AG04449 (cell line): ENCODE data around the gene LRRC56.

Experiments
- CTCF ChIA-PET: fragments of 350-600 bp; formaldehyde crosslinking; extraction: SDS; loops from one replicate; lab custom pipeline; 2021; ENCODE audit warnings: antibody characterized with exemption; lab: Yijun Ruan, JAX
- POLR2A ChIA-PET: fragments of 400-600, 350-600 bp; formaldehyde crosslinking; extraction: SDS; loops from one replicate; lab custom pipeline; 2020; ENCODE audit warnings: antibody characterized with exemption, inconsistent platforms; lab: Yijun Ruan, JAX
- DNase-seq: peaks from one replicate; pipeline ENCODE4 v3.0.0-alpha.2; 2010; ENCODE audit warnings: low read depth, low spot score
- H3K4me3 ChIP-seq: 2 replicates; pipeline ENCODE4 v1.5.1; 2011; ENCODE audit warnings: low read depth, mild to moderate bottlenecking, control low read depth, low read length
- TF ChIP-seq, protein P1 (sequence below): IDR thresholded peaks from one replicate; pipeline ENCODE4 v1.5.1; 2011; ENCODE audit warnings: mild to moderate bottlenecking, moderate library complexity, low read length, control low read depth, inconsistent platforms; ENCODE audit not compliant: insufficient read depth; ENCODE audit errors: missing control alignments

LRRC56 gene

DNA sequence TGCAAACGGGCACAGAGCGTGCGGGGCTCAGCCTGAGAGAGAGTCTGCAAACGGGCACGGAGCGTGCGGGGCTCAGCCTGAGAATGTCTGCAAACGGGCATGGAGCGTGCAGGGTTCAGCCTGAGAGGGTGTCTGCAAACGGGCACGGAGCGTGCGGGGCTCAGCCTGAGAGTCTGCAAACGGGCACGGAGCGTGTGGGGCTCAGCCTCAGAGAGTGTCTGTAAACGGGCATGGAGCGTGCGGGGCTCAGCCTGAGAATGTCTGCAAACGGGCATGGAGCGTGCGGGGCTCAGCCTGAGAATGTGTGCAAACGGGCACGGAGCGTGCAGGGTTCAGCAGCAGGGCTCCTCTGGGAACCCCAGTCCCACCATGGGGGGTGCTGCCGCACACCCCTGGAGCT lies 52.5 kb downstream of the LRRC56 start:
- H3K4me3 ChIP-seq = no peak overlapping the region
- TF ChIP-seq, protein P1, sequence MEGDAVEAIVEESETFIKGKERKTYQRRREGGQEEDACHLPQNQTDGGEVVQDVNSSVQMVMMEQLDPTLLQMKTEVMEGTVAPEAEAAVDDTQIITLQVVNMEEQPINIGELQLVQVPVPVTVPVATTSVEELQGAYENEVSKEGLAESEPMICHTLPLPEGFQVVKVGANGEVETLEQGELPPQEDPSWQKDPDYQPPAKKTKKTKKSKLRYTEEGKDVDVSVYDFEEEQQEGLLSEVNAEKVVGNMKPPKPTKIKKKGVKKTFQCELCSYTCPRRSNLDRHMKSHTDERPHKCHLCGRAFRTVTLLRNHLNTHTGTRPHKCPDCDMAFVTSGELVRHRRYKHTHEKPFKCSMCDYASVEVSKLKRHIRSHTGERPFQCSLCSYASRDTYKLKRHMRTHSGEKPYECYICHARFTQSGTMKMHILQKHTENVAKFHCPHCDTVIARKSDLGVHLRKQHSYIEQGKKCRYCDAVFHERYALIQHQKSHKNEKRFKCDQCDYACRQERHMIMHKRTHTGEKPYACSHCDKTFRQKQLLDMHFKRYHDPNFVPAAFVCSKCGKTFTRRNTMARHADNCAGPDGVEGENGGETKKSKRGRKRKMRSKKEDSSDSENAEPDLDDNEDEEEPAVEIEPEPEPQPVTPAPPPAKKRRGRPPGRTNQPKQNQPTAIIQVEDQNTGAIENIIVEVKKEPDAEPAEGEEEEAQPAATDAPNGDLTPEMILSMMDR = no peak
- DNase-seq = no peak
- POLR2A ChIA-PET = no interaction called here
- CTCF ChIA-PET = no interaction called here

DNA sequence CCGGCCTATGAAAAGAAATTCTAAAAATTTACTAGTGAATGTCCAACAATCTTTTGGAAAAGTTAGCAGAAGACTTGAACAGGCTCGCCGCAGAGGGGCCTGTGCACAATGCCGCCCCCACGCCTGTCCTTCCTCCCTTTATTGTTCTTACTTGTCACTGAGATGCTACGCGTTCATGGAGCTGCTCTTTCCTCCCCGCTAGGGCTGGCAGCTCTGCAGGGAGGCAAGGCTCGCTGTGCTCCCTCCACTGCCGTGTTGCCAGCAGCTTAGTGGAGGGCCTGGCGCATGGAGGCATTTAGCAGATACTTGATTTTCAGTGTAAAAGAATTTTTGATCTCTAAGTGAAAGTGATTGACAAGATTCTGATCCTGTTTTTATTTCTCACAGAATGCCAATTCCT lies 53.7 kb downstream of the LRRC56 start:
- TF ChIP-seq, protein P1 = no peak
- DNase-seq = no peak
- POLR2A ChIA-PET = no interaction called here
- no peak overlapping the region for H3K4me3 ChIP-seq
- CTCF ChIA-PET = interaction anchor here (1.0 kb wide), 1 partner anchor 13 kb away, joined by 3 read pairs; no protein-coding TSS in a partner anchor

DNA sequence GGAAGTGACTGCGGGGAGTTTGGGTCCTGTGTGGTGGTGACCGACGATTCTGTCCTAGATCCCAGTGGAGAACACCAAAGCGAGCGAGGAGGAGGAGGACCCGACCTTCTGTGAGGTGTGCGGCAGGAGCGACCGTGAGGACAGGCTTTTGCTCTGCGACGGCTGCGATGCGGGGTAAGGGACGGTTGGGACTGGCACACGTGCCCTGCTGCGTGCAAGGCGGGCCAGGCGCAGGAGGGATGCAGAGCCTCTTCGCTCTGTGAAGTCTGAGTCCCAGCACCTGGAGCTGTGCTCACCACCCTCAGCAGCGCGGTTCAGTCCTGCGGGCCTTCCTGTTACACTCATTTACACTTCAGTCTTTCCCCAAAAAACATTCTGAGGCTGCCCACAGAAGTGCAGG lies 55.2 kb downstream of the LRRC56 start:
- no peak overlapping the region for H3K4me3 ChIP-seq
- DNase-seq = no peak
- CTCF ChIA-PET = no interaction called here
- TF ChIP-seq, protein P1 = no peak
- POLR2A ChIA-PET = no interaction called here

DNA sequence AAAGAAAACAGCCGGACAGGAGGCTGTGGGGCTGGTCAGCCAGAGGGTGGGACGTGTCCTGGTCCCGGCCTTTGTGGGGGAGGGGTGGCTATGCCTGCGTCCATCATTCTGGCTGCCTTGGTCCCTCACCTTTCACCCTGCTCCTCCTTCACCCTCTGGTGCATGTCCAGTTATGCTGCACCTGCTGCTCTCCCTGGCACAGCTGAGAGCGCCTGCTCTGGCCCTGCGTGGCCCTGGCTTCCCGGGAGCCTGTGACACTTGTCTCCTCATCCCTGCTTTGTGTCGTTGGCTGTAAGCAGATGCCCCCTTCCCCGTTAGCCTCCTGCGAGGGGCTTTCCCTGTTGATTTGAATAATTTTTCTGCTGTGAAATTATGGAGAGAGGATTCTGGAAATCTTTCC lies 55.6 kb downstream of the LRRC56 start:
- CTCF ChIA-PET = no interaction called here
- TF ChIP-seq, protein P1 = no peak
- H3K4me3 ChIP-seq = no peak overlapping the region
- POLR2A ChIA-PET = no interaction called here
- no peak for DNase-seq

DNA sequence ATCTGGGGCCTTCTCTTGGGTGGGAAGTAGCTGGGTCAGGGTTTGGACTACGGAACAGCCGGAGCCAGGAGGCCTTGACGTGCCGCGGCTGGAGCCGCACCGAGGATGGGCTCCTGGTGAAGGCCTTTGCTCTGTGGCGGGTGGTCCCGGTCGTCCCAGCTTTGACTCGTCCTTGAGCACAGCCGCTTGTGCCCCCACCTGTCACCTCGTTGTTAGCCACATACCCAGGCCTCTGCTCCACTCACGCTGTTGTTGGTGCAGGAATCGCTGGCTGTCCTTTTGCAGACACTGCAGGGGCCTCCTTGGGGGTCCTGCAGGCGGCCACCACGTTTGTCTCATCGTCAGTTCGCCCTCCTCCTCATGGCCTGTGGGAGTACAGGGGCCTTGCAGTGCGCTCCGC lies 56.0 kb downstream of the LRRC56 start:
- no peak overlapping the region for H3K4me3 ChIP-seq
- POLR2A ChIA-PET = no interaction called here
- DNase-seq = no peak
- CTCF ChIA-PET = no interaction called here
- TF ChIP-seq, protein P1 = no peak

DNA sequence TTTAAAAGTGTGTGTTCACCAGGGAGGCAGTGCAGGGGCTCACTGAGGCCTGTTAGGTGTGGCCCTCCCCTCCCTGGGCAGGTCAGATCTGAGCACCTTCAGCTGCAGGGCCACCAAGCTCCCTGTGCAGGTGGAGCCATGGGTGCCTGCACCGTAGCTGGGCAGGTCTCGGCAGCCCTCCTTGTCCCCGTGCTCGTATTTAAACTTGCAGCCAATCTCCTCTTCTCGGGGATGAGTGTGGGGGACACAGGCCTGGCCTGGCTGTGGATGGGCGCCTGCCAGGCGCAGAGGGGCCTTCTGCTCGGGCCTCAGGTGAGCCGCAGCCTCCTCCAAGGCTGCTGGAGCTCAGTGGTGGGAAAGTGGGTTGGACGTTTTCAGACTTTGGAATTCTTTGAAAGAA lies 58.1 kb downstream of the LRRC56 start:
- H3K4me3 ChIP-seq = no peak overlapping the region
- no peak for DNase-seq
- POLR2A ChIA-PET = no interaction called here
- CTCF ChIA-PET = no interaction called here
- TF ChIP-seq, protein P1 = no peak
